SK-N-SH (cell line): ENCODE measurements around the gene KLHL40. TPM values are rescaled to one million over a fixed set of nuclear protein-coding genes. Genes with fewer than 3 reads are reported as not detected.

Source experiments
- CTCF ChIA-PET: fragments of 300-600, 350-600 bp; formaldehyde crosslinking; extraction: SDS; loops from one replicate; lab custom pipeline; 2021; lab: Yijun Ruan, JAX
- POLR2A ChIA-PET: fragments of 350-600 bp; sonication (Branson Sonifier 250); formaldehyde crosslinking; extraction: SDS; loops from one replicate; lab custom pipeline; 2020; ENCODE audit warnings: antibody characterized with exemption, inconsistent platforms; lab: Yijun Ruan, JAX
- DNase-seq: peaks from one replicate; pipeline ENCODE4 v3.0.0; 2012
- H2AFZ ChIP-seq: fragments of 200-600 bp; sonication (generic); 2 replicates; pipeline ENCODE4 v1.8.1; 2016; ENCODE audit warnings: antibody characterized with exemption, mild to moderate bottlenecking, low read depth
- H3F3A ChIP-seq: fragments of 200-600 bp; sonication (generic); replicated peaks from 2 replicates; pipeline ENCODE3; 2016; ENCODE audit warnings: antibody characterized with exemption, mild to moderate bottlenecking; ENCODE audit not compliant: insufficient read depth
- H3K27ac ChIP-seq, 2 experiments: fragments of 200-500 bp in 1 of 2; fragments of 200-600 bp in 1 of 2; sonication (Bioruptor generic) in 1 of 2; sonication (generic), shearing (Covaris generic) in 1 of 2; 2 replicates each; pipeline versions ENCODE4 v1.5.1 to v1.6.1; 2014 to 2016; ENCODE audit warnings: low read depth in 2 of 2, inconsistent platforms in 1 of 2, low read length in 1 of 2, mild to moderate bottlenecking in 1 of 2, mixed read lengths in 1 of 2
- H3K27me3 ChIP-seq: fragments of 200-600 bp; sonication (generic), shearing (Covaris generic); 2 replicates; pipeline ENCODE4 v1.6.1; 2016; ENCODE audit warnings: mixed run types; ENCODE audit not compliant: insufficient read depth
- H3K36me3 ChIP-seq, 2 experiments: fragments of 200-500 bp in 1 of 2; fragments of 200-600 bp in 1 of 2; sonication (Bioruptor generic) in 1 of 2; sonication (generic) in 1 of 2; replicated peaks in 1 of 2; 2 replicates each; pipeline versions ENCODE3 to v1.5.1; 2014 to 2016; ENCODE audit warnings: low read length in 1 of 2, mild to moderate bottlenecking in 1 of 2; ENCODE audit not compliant: insufficient read depth in 2 of 2, control insufficient read depth in 1 of 2
- H3K4me1 ChIP-seq, 2 experiments: fragments of 200-500 bp in 1 of 2; fragments of 200-600 bp in 1 of 2; sonication (Bioruptor generic) in 1 of 2; sonication (generic), shearing (Covaris generic) in 1 of 2; 2 replicates each; pipeline versions ENCODE4 v1.5.1 to v1.6.1; 2014 to 2016; ENCODE audit warnings: low read depth in 1 of 2, low read length in 1 of 2, mixed run types in 1 of 2; ENCODE audit not compliant: insufficient read depth in 2 of 2, control insufficient read depth in 1 of 2
- H3K4me2 ChIP-seq: fragments of 200-600 bp; sonication (generic), shearing (Covaris generic); 2 replicates; pipeline ENCODE4 v1.6.1; 2017; ENCODE audit warnings: mixed run types
- H3K4me3 ChIP-seq, 2 experiments: fragments of 200-500 bp in 1 of 2; fragments of 200-600 bp in 1 of 2; sonication (Bioruptor generic) in 1 of 2; sonication (generic), shearing (Covaris generic) in 1 of 2; 2 replicates each; pipeline versions ENCODE4 v1.5.1 to v1.8.1; 2014 to 2016; ENCODE audit warnings: low read depth in 2 of 2, inconsistent platforms in 1 of 2, low read length in 1 of 2, mild to moderate bottlenecking in 1 of 2, mixed read lengths in 1 of 2, moderate library complexity in 1 of 2
- H3K79me2 ChIP-seq: fragments of 200-600 bp; sonication (generic); 2 replicates; pipeline ENCODE4 v1.8.1; 2017; ENCODE audit warnings: mild to moderate bottlenecking; ENCODE audit not compliant: insufficient read depth
- H3K9ac ChIP-seq: fragments of 200-600 bp; sonication (generic); 2 replicates; pipeline ENCODE4 v1.6.1; 2017; ENCODE audit warnings: mixed run types
- H3K9me2 ChIP-seq: fragments of 200-600 bp; sonication (generic); 2 replicates; pipeline ENCODE4 v1.6.1; 2017; ENCODE audit warnings: mixed run types
- H3K9me3 ChIP-seq: fragments of 200-600 bp; sonication (generic); 2 replicates; pipeline ENCODE4 v1.6.1; 2017; ENCODE audit warnings: mixed run types, mild to moderate bottlenecking, moderate library complexity
- H4K20me1 ChIP-seq: fragments of 200-600 bp; sonication (generic); 2 replicates; pipeline ENCODE4 v1.6.1; 2017; ENCODE audit warnings: mild to moderate bottlenecking, mixed run types; ENCODE audit not compliant: insufficient read depth
- ELF1 ChIP-seq: IDR thresholded peaks from 2 replicates; pipeline ENCODE4 v1.4.0; 2012
- FOXJ3 ChIP-seq: sonication (generic); formaldehyde crosslinking; IDR thresholded peaks from 2 replicates; pipeline ENCODE4 v1.5.1; 2020; ENCODE audit warnings: mild to moderate bottlenecking, missing genetic modification reagents
- FOXM1 ChIP-seq: IDR thresholded peaks from 2 replicates; pipeline ENCODE4 v1.4.0; 2012; ENCODE audit warnings: low read depth, mild to moderate bottlenecking
- GATA2 ChIP-seq: sonication (generic); formaldehyde crosslinking; IDR thresholded peaks from 2 replicates; pipeline ENCODE4 v1.5.0; 2020; ENCODE audit warnings: mild to moderate bottlenecking, missing genetic modification reagents
- MXI1 ChIP-seq: IDR thresholded peaks from 2 replicates; pipeline ENCODE4 v1.6.1; 2012; ENCODE audit warnings: mild to moderate bottlenecking, low read depth, low read length, improper control_type of control experiment
- TAF1 ChIP-seq: IDR thresholded peaks from 2 replicates; pipeline ENCODE4 v1.6.1; 2012; ENCODE audit warnings: low read depth, mild to moderate bottlenecking, low read length, moderate library complexity, borderline replicate concordance
- TCF12 ChIP-seq: IDR thresholded peaks from 2 replicates; pipeline ENCODE4 v1.4.0; 2012
- YY1 ChIP-seq: IDR thresholded peaks from 2 replicates; pipeline ENCODE4 v1.4.0; 2012; ENCODE audit warnings: low read depth, mild to moderate bottlenecking
- WGBS: methylation state at CpG from one replicate; pipeline ENCODE4 v1.1.6; 2017; ENCODE audit warnings: low lambda C conversion rate; 5-methylcytosine and 5-hydroxymethylcytosine counted together
- polyA plus RNA-seq, 3 experiments: library from polyadenylated mRNA; depleted of rRNA; stranded (reverse); fragments of >200 nt; gene quantifications; 2 replicates each; pipeline ENCODE4 v1.2.3, GENCODE V29; 2012
- TF ChIP-seq, protein P1 (sequence below): fragments of 200-600 bp; sonication (generic); IDR thresholded peaks from 2 replicates; pipeline ENCODE4 v1.6.1; 2017; ENCODE audit warnings: antibody characterized with exemption, mild to moderate bottlenecking, moderate library complexity
- TF ChIP-seq, protein P2 (sequence below): IDR thresholded peaks from 2 replicates; pipeline ENCODE4 v1.4.0; 2012; ENCODE audit warnings: low read depth, borderline replicate concordance

The KLHL40 gene
- polyA plus RNA-seq, 1 of the 3 experiments (the other 2 are of a cell fraction), result not detected

DNA sequence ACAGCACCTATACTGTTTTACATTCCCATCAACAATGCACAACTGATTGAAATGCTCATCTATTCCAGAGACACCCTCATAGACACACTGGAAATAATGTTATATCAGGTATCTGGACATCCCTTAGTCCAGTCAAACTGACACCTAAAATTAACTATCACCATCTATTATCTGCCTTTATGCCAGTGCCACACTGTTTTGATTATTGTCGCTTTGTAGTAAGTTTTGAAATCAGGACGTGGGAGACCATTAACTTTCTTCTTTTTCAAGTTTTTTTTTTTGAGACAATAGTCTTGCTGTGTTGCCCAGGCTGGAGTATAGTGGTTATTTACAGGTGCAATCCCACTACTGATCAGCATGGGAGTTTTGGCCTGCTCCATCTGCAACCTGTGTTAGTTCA lies 9.4 kb upstream of the KLHL40 start:
- H4K20me1 ChIP-seq, result no peaks in the 10 kb centered on the region
- no peaks in the 10 kb centered on the region for H3K9me3 ChIP-seq
- no peak overlapping the region for H3K9ac ChIP-seq
- H3K4me1 ChIP-seq, result no peaks in the 10 kb centered on the region
- DNase-seq, result no peak
- CTCF ChIA-PET, result no interaction called here
- WGBS, result 66% methylated on average over 2 of the region's 2 CpGs
- no peak overlapping the region for H2AFZ ChIP-seq
- POLR2A ChIA-PET, result no interaction called here
- no peaks in the 10 kb centered on the region for H3K36me3 ChIP-seq
- H3K9me2 ChIP-seq, result no peaks in the 10 kb centered on the region
- no peaks in the 10 kb centered on the region; the same call in 1 of the 2 replicates for H3K27me3 ChIP-seq
- no peak for TF ChIP-seq MXI1
- no peaks in the 10 kb centered on the region for H3F3A ChIP-seq
- H3K4me2 ChIP-seq, result no peak overlapping the region
- H3K79me2 ChIP-seq, result no peaks in the 10 kb centered on the region
- H3K27ac ChIP-seq, result no peak overlapping the region
- no peak overlapping the region for H3K4me3 ChIP-seq

DNA sequence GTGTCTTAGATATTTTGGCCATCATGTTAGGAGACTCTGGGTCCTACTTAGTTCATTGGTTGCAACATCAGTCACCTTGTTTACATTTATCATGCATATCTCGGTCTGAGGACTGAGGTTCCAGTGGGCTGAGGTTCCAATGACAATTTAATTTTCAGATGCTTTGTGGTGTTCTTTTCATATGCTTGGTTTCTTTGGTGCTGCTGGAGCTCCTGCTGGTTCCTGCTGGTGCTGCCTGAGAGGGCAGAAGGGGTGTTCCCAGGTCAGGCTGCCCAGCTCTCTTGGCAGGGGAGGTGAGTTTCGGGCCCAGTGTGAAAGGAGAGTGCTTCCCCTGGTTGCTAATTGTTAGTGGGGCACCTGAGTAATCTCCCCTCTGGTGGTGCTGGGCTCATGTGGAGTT lies 6.9 kb upstream of the KLHL40 start:
- POLR2A ChIA-PET, result no interaction called here
- H3K9ac ChIP-seq, result no peak overlapping the region
- no peaks in the 10 kb centered on the region for H4K20me1 ChIP-seq
- no peaks in the 10 kb centered on the region; the same call in 1 of the 2 replicates for H3K27me3 ChIP-seq
- no peak overlapping the region for H3K4me3 ChIP-seq
- H3K4me1 ChIP-seq, result no peaks in the 10 kb centered on the region
- WGBS, result 14% methylated on average over 2 of the region's 2 CpGs
- H3K9me3 ChIP-seq, result no peaks in the 10 kb centered on the region
- no peak overlapping the region for H3K27ac ChIP-seq
- H3K4me2 ChIP-seq, result no peak overlapping the region
- H3K9me2 ChIP-seq, result no peaks in the 10 kb centered on the region
- no peak for TF ChIP-seq ELF1
- no peak for TF ChIP-seq TCF12
- TF ChIP-seq YY1, result no peak
- no peak for TF ChIP-seq GATA2 (CRISPR knock-in tag)
- TF ChIP-seq TAF1, result no peak
- no peak for TF ChIP-seq FOXM1
- TF ChIP-seq, protein P1, sequence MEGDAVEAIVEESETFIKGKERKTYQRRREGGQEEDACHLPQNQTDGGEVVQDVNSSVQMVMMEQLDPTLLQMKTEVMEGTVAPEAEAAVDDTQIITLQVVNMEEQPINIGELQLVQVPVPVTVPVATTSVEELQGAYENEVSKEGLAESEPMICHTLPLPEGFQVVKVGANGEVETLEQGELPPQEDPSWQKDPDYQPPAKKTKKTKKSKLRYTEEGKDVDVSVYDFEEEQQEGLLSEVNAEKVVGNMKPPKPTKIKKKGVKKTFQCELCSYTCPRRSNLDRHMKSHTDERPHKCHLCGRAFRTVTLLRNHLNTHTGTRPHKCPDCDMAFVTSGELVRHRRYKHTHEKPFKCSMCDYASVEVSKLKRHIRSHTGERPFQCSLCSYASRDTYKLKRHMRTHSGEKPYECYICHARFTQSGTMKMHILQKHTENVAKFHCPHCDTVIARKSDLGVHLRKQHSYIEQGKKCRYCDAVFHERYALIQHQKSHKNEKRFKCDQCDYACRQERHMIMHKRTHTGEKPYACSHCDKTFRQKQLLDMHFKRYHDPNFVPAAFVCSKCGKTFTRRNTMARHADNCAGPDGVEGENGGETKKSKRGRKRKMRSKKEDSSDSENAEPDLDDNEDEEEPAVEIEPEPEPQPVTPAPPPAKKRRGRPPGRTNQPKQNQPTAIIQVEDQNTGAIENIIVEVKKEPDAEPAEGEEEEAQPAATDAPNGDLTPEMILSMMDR, result no peak
- TF ChIP-seq, protein P2, sequence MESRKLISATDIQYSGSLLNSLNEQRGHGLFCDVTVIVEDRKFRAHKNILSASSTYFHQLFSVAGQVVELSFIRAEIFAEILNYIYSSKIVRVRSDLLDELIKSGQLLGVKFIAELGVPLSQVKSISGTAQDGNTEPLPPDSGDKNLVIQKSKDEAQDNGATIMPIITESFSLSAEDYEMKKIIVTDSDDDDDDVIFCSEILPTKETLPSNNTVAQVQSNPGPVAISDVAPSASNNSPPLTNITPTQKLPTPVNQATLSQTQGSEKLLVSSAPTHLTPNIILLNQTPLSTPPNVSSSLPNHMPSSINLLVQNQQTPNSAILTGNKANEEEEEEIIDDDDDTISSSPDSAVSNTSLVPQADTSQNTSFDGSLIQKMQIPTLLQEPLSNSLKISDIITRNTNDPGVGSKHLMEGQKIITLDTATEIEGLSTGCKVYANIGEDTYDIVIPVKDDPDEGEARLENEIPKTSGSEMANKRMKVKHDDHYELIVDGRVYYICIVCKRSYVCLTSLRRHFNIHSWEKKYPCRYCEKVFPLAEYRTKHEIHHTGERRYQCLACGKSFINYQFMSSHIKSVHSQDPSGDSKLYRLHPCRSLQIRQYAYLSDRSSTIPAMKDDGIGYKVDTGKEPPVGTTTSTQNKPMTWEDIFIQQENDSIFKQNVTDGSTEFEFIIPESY, result no peak
- no peak for TF ChIP-seq FOXJ3
- DNase-seq, result no peak
- H3K79me2 ChIP-seq, result no peaks in the 10 kb centered on the region
- CTCF ChIA-PET, result no interaction called here
- H3K36me3 ChIP-seq, result no peaks in the 10 kb centered on the region
- H3F3A ChIP-seq, result no peaks in the 10 kb centered on the region
- no peak overlapping the region for H2AFZ ChIP-seq
